PC-3 (cell line): Measurements from ENCODE around the gene CPZ. TPM values are rescaled to one million over a fixed set of nuclear protein-coding genes. Genes with fewer than 3 reads are reported as not detected.

Source experiments
- ATAC-seq: fragments of 200-7000 bp; cut with Tn5 transposase; 2 replicates; pipeline ENCODE4 v1.9.1; 2020; ENCODE audit warnings: mild to moderate bottlenecking, moderate library complexity
- BruUV-seq: library from RNA; stranded (reverse); fragments of 400-500 nt; replicated peaks from 2 replicates; lab custom pipeline; 2021; lab: Mats Ljungman, UMichigan
- CTCF ChIA-PET: fragments of 300-600 bp; sonication (Branson Sonifier 250); formaldehyde crosslinking; loops from one replicate; lab custom pipeline; 2022; ENCODE audit warnings: antibody characterized with exemption; lab: Charles Lee
- POLR2A ChIA-PET: fragments of 300-600 bp; sonication (Branson Sonifier 250); formaldehyde crosslinking; loops from one replicate; lab custom pipeline; 2022; ENCODE audit warnings: antibody characterized with exemption; ENCODE audit not compliant: unreplicated experiment; lab: Charles Lee
- DNase-seq: peaks from one replicate; pipeline ENCODE4 v3.0.0-alpha.2; 2015
- H2AFZ ChIP-seq: fragments of 300-600 bp; sonication (generic); 2 replicates; pipeline ENCODE4 v1.6.0; 2016; ENCODE audit warnings: antibody characterized with exemption, low read length
- H3F3A ChIP-seq: fragments of 300-600 bp; sonication (generic); one replicate; pipeline ENCODE4 v1.6.0; 2017; ENCODE audit warnings: antibody characterized with exemption, low read length, control low read depth, mild to moderate bottlenecking; ENCODE audit not compliant: unreplicated experiment
- H3K27ac ChIP-seq: fragments of 300-600 bp; sonication (generic); 2 replicates; pipeline ENCODE4 v1.5.1; 2016; ENCODE audit warnings: mild to moderate bottlenecking, low read length
- H3K27me3 ChIP-seq: fragments of 300-600 bp; sonication (generic); 2 replicates; pipeline ENCODE4 v1.6.1; 2016; ENCODE audit warnings: low read length, mixed read lengths
- H3K36me3 ChIP-seq: fragments of 300-600 bp; sonication (generic); 2 replicates; pipeline ENCODE4 v1.6.1; 2016; ENCODE audit warnings: low read depth, mixed run types, low read length, mixed read lengths
- H3K4me1 ChIP-seq: fragments of 300-600 bp; sonication (generic); 2 replicates; pipeline ENCODE4 v1.5.1; 2016; ENCODE audit warnings: low read length; ENCODE audit not compliant: insufficient read depth
- H3K4me2 ChIP-seq: fragments of 300-600 bp; sonication (generic); 2 replicates; pipeline ENCODE4 v1.6.0; 2016; ENCODE audit warnings: low read length
- H3K4me3 ChIP-seq: fragments of 300-600 bp; sonication (generic); 2 replicates; pipeline ENCODE4 v1.5.1; 2016; ENCODE audit warnings: mild to moderate bottlenecking, low read length, mixed read lengths
- H3K79me2 ChIP-seq: fragments of 300-600 bp; sonication (generic); 2 replicates; pipeline ENCODE4 v1.6.1; 2017; ENCODE audit warnings: low read length, mixed read lengths
- H3K9ac ChIP-seq: fragments of 300-600 bp; sonication (generic); 2 replicates; pipeline ENCODE4 v1.6.0; 2016; ENCODE audit warnings: mild to moderate bottlenecking, low read length
- H3K9me2 ChIP-seq: fragments of 300-600 bp; sonication (generic); replicated peaks from 2 replicates; pipeline ENCODE4 v1.6.1; 2016; ENCODE audit warnings: mixed run types, low read length, mixed read lengths
- H3K9me3 ChIP-seq: fragments of 300-600 bp; sonication (generic); 2 replicates; pipeline ENCODE4 v1.6.1; 2016; ENCODE audit warnings: low read length, mixed read lengths
- H4K20me1 ChIP-seq: fragments of 300-600 bp; sonication (generic); 2 replicates; pipeline ENCODE4 v1.6.1; 2016; ENCODE audit warnings: low read length, mixed read lengths
- EZH2 ChIP-seq: fragments of 300-600 bp; sonication (generic); IDR thresholded peaks from one replicate; pipeline ENCODE4 v1.6.1; 2017; ENCODE audit warnings: antibody characterized with exemption, mild to moderate bottlenecking, low read length; ENCODE audit not compliant: unreplicated experiment
- EZH2phosphoT487 ChIP-seq: fragments of 300-600 bp; sonication (generic); IDR thresholded peaks from 2 replicates; pipeline ENCODE4 v1.6.1; 2018; ENCODE audit warnings: mild to moderate bottlenecking, antibody characterized with exemption, low read length, borderline replicate concordance
- intact Hi-C: fragments of 100-400 bp; cut with micrococcal nuclease; formaldehyde crosslinking; loops from 2 replicates; pipeline ENCODE4 v1.9.0; 2023
- total RNA-seq: library from RNA; depleted of rRNA; stranded (reverse); fragments of >200 nt; gene quantifications from 2 replicates; pipeline ENCODE4 v1.2.3, GENCODE V29; 2014
- TF ChIP-seq, protein P1 (sequence below): fragments of 300-600 bp; sonication (generic); conservative IDR thresholded peaks from 2 replicates; pipeline ENCODE4 v1.5.1; 2017; ENCODE audit warnings: antibody characterized with exemption, low read depth, mild to moderate bottlenecking, low read length

CPZ gene
- total RNA-seq, 1 experiment from 2014 or later = 27.9 TPM

GRCh38 chr4:8646296-8647093, 53.9 kb downstream of the CPZ start:
- Histone ChIP-seq H3K36me3 (no peaks in the 10 kb centered on the region), H3K9me2 (no peaks in the 10 kb centered on the region), H3K4me1 (no peaks in the 10 kb centered on the region), H3K4me3 (no peak overlapping the region), H3K79me2 (no peaks in the 10 kb centered on the region), H2AFZ (no peak overlapping the region), H4K20me1 (no peaks in the 10 kb centered on the region), H3K27me3 (peaks cover 60% of the 10 kb centered on the region), H3K9ac (no peak overlapping the region), H3F3A (no peaks in the 10 kb centered on the region), H3K4me2 (no peak overlapping the region), H3K27ac (no peak overlapping the region), H3K9me3 (no peaks in the 10 kb centered on the region)
- ATAC-seq = no peak
- intact Hi-C loops = no loop called here
- POLR2A ChIA-PET = no interaction called here
- TF ChIP-seq EZH2phosphoT487 (no peak), EZH2 (no peak)
- TF ChIP-seq, protein P1, sequence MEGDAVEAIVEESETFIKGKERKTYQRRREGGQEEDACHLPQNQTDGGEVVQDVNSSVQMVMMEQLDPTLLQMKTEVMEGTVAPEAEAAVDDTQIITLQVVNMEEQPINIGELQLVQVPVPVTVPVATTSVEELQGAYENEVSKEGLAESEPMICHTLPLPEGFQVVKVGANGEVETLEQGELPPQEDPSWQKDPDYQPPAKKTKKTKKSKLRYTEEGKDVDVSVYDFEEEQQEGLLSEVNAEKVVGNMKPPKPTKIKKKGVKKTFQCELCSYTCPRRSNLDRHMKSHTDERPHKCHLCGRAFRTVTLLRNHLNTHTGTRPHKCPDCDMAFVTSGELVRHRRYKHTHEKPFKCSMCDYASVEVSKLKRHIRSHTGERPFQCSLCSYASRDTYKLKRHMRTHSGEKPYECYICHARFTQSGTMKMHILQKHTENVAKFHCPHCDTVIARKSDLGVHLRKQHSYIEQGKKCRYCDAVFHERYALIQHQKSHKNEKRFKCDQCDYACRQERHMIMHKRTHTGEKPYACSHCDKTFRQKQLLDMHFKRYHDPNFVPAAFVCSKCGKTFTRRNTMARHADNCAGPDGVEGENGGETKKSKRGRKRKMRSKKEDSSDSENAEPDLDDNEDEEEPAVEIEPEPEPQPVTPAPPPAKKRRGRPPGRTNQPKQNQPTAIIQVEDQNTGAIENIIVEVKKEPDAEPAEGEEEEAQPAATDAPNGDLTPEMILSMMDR = no peak
- CTCF ChIA-PET = no interaction called here
- no peak for DNase-seq
- no TSS peak for BruUV-seq

DNA sequence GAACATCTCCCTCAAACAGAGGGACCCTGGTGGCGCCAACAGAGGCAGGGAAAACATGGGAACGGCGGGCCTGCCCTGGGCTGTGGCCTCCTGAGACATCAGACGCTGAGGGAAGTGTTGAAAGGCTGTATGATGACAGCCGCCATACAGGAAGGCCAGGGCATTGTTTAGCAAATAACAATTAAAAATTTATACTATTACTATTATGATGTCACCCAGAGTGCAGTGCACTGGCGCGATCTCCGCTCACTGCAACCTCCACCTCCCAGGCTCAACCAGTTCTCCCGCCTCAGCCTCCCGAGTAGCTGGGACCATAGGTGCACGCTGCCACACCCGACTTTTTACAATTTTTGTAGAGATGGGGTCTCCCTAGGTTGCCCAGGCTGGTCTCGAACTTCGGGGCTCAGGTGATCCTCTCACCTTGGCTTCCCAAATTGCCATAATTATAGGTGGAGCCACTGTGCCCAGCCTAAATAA, 54.6 kb downstream of the CPZ start:
- intact Hi-C loops = no loop called here
- no peak overlapping the region for H3K4me2 ChIP-seq
- POLR2A ChIA-PET = no interaction called here

More for the DNA sequence above, 54.6 kb downstream of the CPZ start:
- Histone ChIP-seq H3K9me3 (no peaks in the 10 kb centered on the region), H3K27me3 (peaks cover 63% of the 10 kb centered on the region), H3K4me3 (no peak overlapping the region), H3K27ac (no peak overlapping the region), H3F3A (no peaks in the 10 kb centered on the region), H4K20me1 (no peaks in the 10 kb centered on the region), H3K79me2 (no peaks in the 10 kb centered on the region), H3K4me1 (no peaks in the 10 kb centered on the region), H3K9ac (no peak overlapping the region), H3K36me3 (no peaks in the 10 kb centered on the region), H3K9me2 (no peaks in the 10 kb centered on the region), H2AFZ (no peak overlapping the region)
- BruUV-seq = no TSS peak
- no peak for ATAC-seq
- CTCF ChIA-PET = no interaction called here
- TF ChIP-seq EZH2 = no peak
- TF ChIP-seq, protein P1 = no peak
- no peak for DNase-seq
